ENCODE data around the gene PLS3. TPM values are rescaled to one million over a fixed set of nuclear protein-coding genes. Genes with fewer than 3 reads are reported as not detected.
"Not testable (repeated sequence)": the region's sequence is repeated elsewhere in the genome, so short reads cannot be mapped to it uniquely, and the experiment has no call there.

The PLS3 gene
- total RNA-seq, 1 donor from 2014 or later = 382 TPM

DNA sequence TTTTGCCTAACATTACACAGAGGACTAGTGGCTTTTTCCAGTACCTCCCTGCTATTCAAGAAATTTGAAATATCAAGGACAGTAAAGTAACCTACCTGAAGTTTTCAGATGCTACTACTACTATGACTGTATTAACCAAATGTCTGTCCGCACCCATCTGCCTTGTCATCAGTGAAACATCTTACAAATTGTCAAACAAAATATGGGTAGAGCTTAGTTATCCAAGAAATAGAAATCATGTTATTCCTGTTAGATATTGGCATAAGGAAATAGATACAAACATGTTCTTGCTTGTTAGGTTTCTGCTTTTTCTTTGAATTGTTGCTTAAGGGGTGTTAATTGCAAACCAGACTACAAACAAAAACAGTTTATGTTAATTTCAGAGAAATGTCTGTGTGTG lies 63.9 kb downstream of the PLS3 start:
- no peak overlapping the region for H3K4me3 ChIP-seq
- no peaks in the 10 kb centered on the region for H3K36me3 ChIP-seq
- no peaks in the 10 kb centered on the region for H3K27me3 ChIP-seq
- H3K4me1 ChIP-seq = no peaks in the 10 kb centered on the region
- TF ChIP-seq POLR2A (IDR thresholded peaks at IDR 0.05) = no peak
- TF ChIP-seq POLR2AphosphoS5 (IDR thresholded peaks at IDR 0.05; ENCODE audit: insufficient read depth in 1 of 2, low read depth in 1 of 2) = no peak
- TF ChIP-seq CTCF (IDR thresholded peaks at IDR 0.05) = no peak
- H3K9me3 ChIP-seq = no peaks in the 10 kb centered on the region
- peak overlapping the region; percentile 36 for H3K27ac ChIP-seq
- intact Hi-C loops (cut with DNase I) = no loop called here
- no peak for DNase-seq (ENCODE audit: extremely low spot score in 2 of 2)

GRCh38 chrX:115625572-115626301 lies 64.8 kb downstream of the PLS3 start:
- TF ChIP-seq POLR2A (IDR thresholded peaks at IDR 0.05) (no peak), CTCF (IDR thresholded peaks at IDR 0.05) (no peak), POLR2AphosphoS5 (IDR thresholded peaks at IDR 0.05; ENCODE audit: insufficient read depth in 1 of 2, low read depth in 1 of 2) (no peak)
- Histone ChIP-seq H3K4me1 (no peaks in the 10 kb centered on the region), H3K27ac (peak overlapping the region; percentile 36), H3K4me3 (no peak overlapping the region), H3K36me3 (no peaks in the 10 kb centered on the region), H3K9me3 (no peaks in the 10 kb centered on the region), H3K27me3 (no peaks in the 10 kb centered on the region)
- intact Hi-C loops (cut with DNase I) = no loop called here
- DNase-seq (ENCODE audit: extremely low spot score in 2 of 2) = no peak

- H3K4me3 ChIP-seq = no peak overlapping the region
- no peak overlapping the region for H3K27ac ChIP-seq
- intact Hi-C loops (cut with DNase I) = no loop called here
- H3K4me1 ChIP-seq = no peaks in the 10 kb centered on the region
- no peak for DNase-seq (ENCODE audit: extremely low spot score in 2 of 2)
- H3K36me3 ChIP-seq = no peaks in the 10 kb centered on the region
- no peaks in the 10 kb centered on the region for H3K27me3 ChIP-seq
- TF ChIP-seq POLR2AphosphoS5 (IDR thresholded peaks at IDR 0.05; ENCODE audit: insufficient read depth in 1 of 2, low read depth in 1 of 2) = no peak
- TF ChIP-seq POLR2A (IDR thresholded peaks at IDR 0.05) = no peak
- TF ChIP-seq CTCF (IDR thresholded peaks at IDR 0.05) = no peak
- H3K9me3 ChIP-seq = no peaks in the 10 kb centered on the region
Measured at GRCh38 chrX:115630204-115630603, 69.2 kb downstream of the PLS3 start.

DNA sequence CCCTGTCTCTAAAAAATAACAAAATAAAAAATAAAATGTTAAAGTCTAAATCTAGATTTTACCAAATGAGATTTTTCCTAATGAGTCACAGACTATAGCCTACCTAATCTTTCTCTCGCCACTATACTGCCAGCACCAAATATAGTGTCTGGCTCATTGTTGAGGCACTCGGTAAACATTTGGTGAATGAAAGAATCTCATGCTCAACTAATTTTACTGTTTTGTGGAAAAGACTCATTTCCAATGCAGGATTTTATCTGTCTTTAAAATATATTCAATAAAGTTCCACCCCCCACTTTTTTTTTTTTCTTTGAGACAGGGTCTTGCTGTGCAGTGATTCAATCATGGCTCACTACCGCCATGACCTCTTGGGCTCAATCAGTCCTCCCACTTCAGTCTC lies 71.5 kb downstream of the PLS3 start:
- DNase-seq (ENCODE audit: extremely low spot score in 2 of 2) = no peak
- H3K4me3 ChIP-seq = no peak overlapping the region
- no peaks in the 10 kb centered on the region for H3K9me3 ChIP-seq
- TF ChIP-seq CTCF (IDR thresholded peaks at IDR 0.05) = no peak
- TF ChIP-seq POLR2AphosphoS5 (IDR thresholded peaks at IDR 0.05; ENCODE audit: insufficient read depth in 1 of 2, low read depth in 1 of 2) = no peak
- TF ChIP-seq POLR2A (IDR thresholded peaks at IDR 0.05) = no peak
- no peaks in the 10 kb centered on the region for H3K4me1 ChIP-seq
- H3K36me3 ChIP-seq = no peaks in the 10 kb centered on the region
- H3K27me3 ChIP-seq = no peaks in the 10 kb centered on the region
- intact Hi-C loops (cut with DNase I) = no loop called here
- H3K27ac ChIP-seq = no peak overlapping the region

DNA sequence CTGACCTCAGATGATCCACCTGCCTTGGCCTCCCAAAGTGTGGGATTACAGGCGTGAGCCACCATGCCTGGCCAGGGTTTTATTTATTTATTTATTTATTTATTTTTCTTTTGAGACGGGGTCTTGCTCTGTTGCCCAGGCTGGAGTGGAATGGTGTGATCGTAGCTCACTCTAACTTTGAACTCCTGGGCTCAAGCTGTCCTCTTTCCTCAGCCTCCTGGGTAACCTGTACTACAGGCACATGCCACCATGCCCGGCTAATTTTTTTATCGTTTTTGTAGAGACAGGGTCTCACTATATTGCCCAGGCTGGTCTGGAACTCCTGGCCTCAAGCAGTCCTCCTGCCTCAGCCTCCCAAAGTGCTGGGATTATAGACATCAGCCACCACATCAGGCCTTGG lies 72.4 kb downstream of the PLS3 start:
- H3K27ac ChIP-seq; intact Hi-C loops (cut with DNase I); H3K9me3 ChIP-seq; H3K36me3 ChIP-seq; H3K27me3 ChIP-seq; DNase-seq (ENCODE audit: extremely low spot score in 2 of 2); H3K4me1 ChIP-seq; H3K4me3 ChIP-seq: not testable (repeated sequence)
